Activated naive CD4-positive, alpha-beta T cell treated with anti-CD3 and anti-CD28 coated beads for 36 hours (primary cell): ENCODE measurements around the gene PRKAR1A. TPM values are rescaled to one million over a fixed set of nuclear protein-coding genes. Genes with fewer than 3 reads are reported as not detected.
"Not testable (repeated sequence)": the region's sequence is repeated elsewhere in the genome, so short reads cannot be mapped to it uniquely, and the experiment has no call there.

ENCODE experiments used
- CTCF ChIA-PET: fragments of 350-600 bp; sonication (Branson Sonifier 250); formaldehyde crosslinking; loops from one replicate; lab custom pipeline; 2021; ENCODE audit warnings: antibody characterized with exemption; lab: Charles Lee
- DNase-seq: peaks from one replicate; pipeline ENCODE4 v3.0.0-alpha.2; 2020
- H3K27ac Mint-ChIP-seq: one replicate; pipeline ENCODE4 v1.8.0; 2021; ENCODE audit warnings: mild to moderate bottlenecking, mixed read lengths
- H3K27me3 Mint-ChIP-seq: one replicate; pipeline ENCODE4 v1.8.0; 2021; ENCODE audit warnings: low read depth, mixed read lengths
- H3K36me3 Mint-ChIP-seq: one replicate; pipeline ENCODE4 v1.8.0; 2021; ENCODE audit warnings: low read depth, mixed read lengths
- H3K4me1 Mint-ChIP-seq: one replicate; pipeline ENCODE4 v1.8.0; 2021; ENCODE audit warnings: low read depth, mixed read lengths
- H3K4me3 Mint-ChIP-seq: one replicate; pipeline ENCODE4 v1.8.0; 2021; ENCODE audit warnings: mild to moderate bottlenecking, moderate library complexity, mixed read lengths
- H3K9me3 Mint-ChIP-seq: one replicate; pipeline ENCODE4 v1.8.0; 2021; ENCODE audit warnings: mixed read lengths
- intact Hi-C: fragments of 100-400 bp; cut with micrococcal nuclease; formaldehyde crosslinking; loops from one replicate; pipeline ENCODE4 v1.15.1; 2023
- total RNA-seq, 2 experiments: library from RNA; stranded (reverse); gene quantifications; one replicate each; pipeline ENCODE4 v1.2.3, GENCODE V29; 2021

Gene PRKAR1A
- total RNA-seq, 2 experiments from 2014 or later: 151 TPM

- Mint-ChIP-seq H3K27ac (no peak overlapping the region), H3K4me3 (no peak overlapping the region), H3K36me3 (no peaks in the 10 kb centered on the region), H3K27me3 (no peaks in the 10 kb centered on the region), H3K4me1 (no peaks in the 10 kb centered on the region), H3K9me3 (no peaks in the 10 kb centered on the region)
- CTCF ChIA-PET: interaction anchor here (0.6 kb wide), 1 partner anchor 31 kb away, joined by 3 read pairs; no protein-coding TSS in a partner anchor
- intact Hi-C loops: no loop called here
- DNase-seq: no peak
These were observed 63.9 kb downstream of the PRKAR1A start for GRCh38 chr17:68576137-68576536.

GRCh38 chr17:68576811-68577496, 64.7 kb downstream of the PRKAR1A start:
- H3K36me3 Mint-ChIP-seq: no peaks in the 10 kb centered on the region
- no peak for DNase-seq
- H3K27ac Mint-ChIP-seq: no peak overlapping the region
- H3K4me1 Mint-ChIP-seq: no peaks in the 10 kb centered on the region
- no peaks in the 10 kb centered on the region for H3K27me3 Mint-ChIP-seq
- CTCF ChIA-PET: no interaction called here
- no peaks in the 10 kb centered on the region for H3K9me3 Mint-ChIP-seq
- H3K4me3 Mint-ChIP-seq: no peak overlapping the region
- intact Hi-C loops: no loop called here

- Mint-ChIP-seq H3K27ac (no peak overlapping the region), H3K27me3 (no peaks in the 10 kb centered on the region), H3K4me1 (no peaks in the 10 kb centered on the region), H3K9me3 (no peaks in the 10 kb centered on the region), H3K4me3 (no peak overlapping the region), H3K36me3 (no peaks in the 10 kb centered on the region)
- intact Hi-C loops: no loop called here
- CTCF ChIA-PET: no interaction called here
- DNase-seq: no peak
These were observed 65.2 kb downstream of the PRKAR1A start for GRCh38 chr17:68577497-68577821.

GRCh38 chr17:68578236-68578635, 66.0 kb downstream of the PRKAR1A start:
- Mint-ChIP-seq H3K4me3 (no peak overlapping the region), H3K4me1 (no peaks in the 10 kb centered on the region), H3K27me3 (no peaks in the 10 kb centered on the region), H3K36me3 (no peaks in the 10 kb centered on the region), H3K27ac (no peak overlapping the region), H3K9me3 (no peaks in the 10 kb centered on the region)
- no peak for DNase-seq
- intact Hi-C loops: no loop called here
- CTCF ChIA-PET: interaction anchor here (0.6 kb wide), 1 partner anchor 54 kb away, joined by 3 read pairs; no protein-coding TSS in a partner anchor

- no peak overlapping the region for H3K4me3 Mint-ChIP-seq
- intact Hi-C loops: no loop called here
- DNase-seq: no peak
- H3K9me3 Mint-ChIP-seq: no peaks in the 10 kb centered on the region
- CTCF ChIA-PET: no interaction called here
- H3K27me3 Mint-ChIP-seq: no peaks in the 10 kb centered on the region
- H3K36me3 Mint-ChIP-seq: no peaks in the 10 kb centered on the region
- H3K27ac Mint-ChIP-seq: no peak overlapping the region
- H3K4me1 Mint-ChIP-seq: no peaks in the 10 kb centered on the region
These were observed 67.1 kb downstream of the PRKAR1A start for GRCh38 chr17:68579194-68579927.

GRCh38 chr17:68580236-68580770, 68.1 kb downstream of the PRKAR1A start:
- H3K9me3 Mint-ChIP-seq: no peaks in the 10 kb centered on the region
- intact Hi-C loops: no loop called here
- H3K4me3 Mint-ChIP-seq: no peak overlapping the region
- no peak overlapping the region for H3K27ac Mint-ChIP-seq
- no peaks in the 10 kb centered on the region for H3K36me3 Mint-ChIP-seq
- DNase-seq: no peak
- H3K4me1 Mint-ChIP-seq: no peaks in the 10 kb centered on the region
- CTCF ChIA-PET: no interaction called here
- no peaks in the 10 kb centered on the region for H3K27me3 Mint-ChIP-seq

- Mint-ChIP-seq H3K4me3 (no peak overlapping the region), H3K27ac (no peak overlapping the region), H3K27me3 (no peaks in the 10 kb centered on the region), H3K9me3 (no peaks in the 10 kb centered on the region), H3K36me3 (no peaks in the 10 kb centered on the region), H3K4me1 (no peaks in the 10 kb centered on the region)
- intact Hi-C loops: no loop called here
- no peak for DNase-seq
- CTCF ChIA-PET: no interaction called here
These were observed 69.8 kb downstream of the PRKAR1A start for GRCh38 chr17:68581863-68582645.

GRCh38 chr17:68582867-68583266, 70.6 kb downstream of the PRKAR1A start:
- H3K9me3 Mint-ChIP-seq, intact Hi-C loops, CTCF ChIA-PET, H3K27me3 Mint-ChIP-seq, H3K36me3 Mint-ChIP-seq, H3K4me3 Mint-ChIP-seq, H3K4me1 Mint-ChIP-seq, H3K27ac Mint-ChIP-seq, DNase-seq: not testable (repeated sequence)

- H3K4me3 Mint-ChIP-seq: no peak overlapping the region
- no peaks in the 10 kb centered on the region for H3K36me3 Mint-ChIP-seq
- no peak for DNase-seq
- H3K4me1 Mint-ChIP-seq: no peaks in the 10 kb centered on the region
- CTCF ChIA-PET: interaction anchor here (0.8 kb wide), 1 partner anchor 34 kb away, joined by 3 read pairs; no protein-coding TSS in a partner anchor
- H3K27ac Mint-ChIP-seq: no peak overlapping the region
- no peaks in the 10 kb centered on the region for H3K9me3 Mint-ChIP-seq
- H3K27me3 Mint-ChIP-seq: no peaks in the 10 kb centered on the region
- intact Hi-C loops: no loop called here
These were observed 72.5 kb downstream of the PRKAR1A start for GRCh38 chr17:68584581-68585303.

GRCh38 chr17:68585643-68586042, 73.4 kb downstream of the PRKAR1A start:
- Mint-ChIP-seq H3K27me3 (peaks cover under 1% of the 10 kb centered on the region), H3K36me3 (no peaks in the 10 kb centered on the region), H3K27ac (no peak overlapping the region), H3K4me1 (no peaks in the 10 kb centered on the region), H3K4me3 (no peak overlapping the region), H3K9me3 (no peaks in the 10 kb centered on the region)
- intact Hi-C loops: no loop called here
- DNase-seq: no peak
- CTCF ChIA-PET: no interaction called here

GRCh38 chr17:68587026-68587425, 74.8 kb downstream of the PRKAR1A start:
- H3K4me3 Mint-ChIP-seq: no peak overlapping the region
- no peak overlapping the region for H3K27ac Mint-ChIP-seq
- H3K27me3 Mint-ChIP-seq: peaks cover 10% of the 10 kb centered on the region
- H3K9me3 Mint-ChIP-seq: no peaks in the 10 kb centered on the region
- no peaks in the 10 kb centered on the region for H3K4me1 Mint-ChIP-seq
- CTCF ChIA-PET: no interaction called here
- intact Hi-C loops: no loop called here
- DNase-seq: no peak
- H3K36me3 Mint-ChIP-seq: no peaks in the 10 kb centered on the region

- CTCF ChIA-PET: interaction anchor here (0.6 kb wide), 1 partner anchor 208 kb away, joined by 4 read pairs; no protein-coding TSS in a partner anchor
- no peaks in the 10 kb centered on the region for H3K36me3 Mint-ChIP-seq
- no peaks in the 10 kb centered on the region for H3K4me1 Mint-ChIP-seq
These were observed 75.6 kb downstream of the PRKAR1A start for GRCh38 chr17:68587847-68588246.

More at GRCh38 chr17:68587847-68588246, 75.6 kb downstream of the PRKAR1A start:
- intact Hi-C loops: no loop called here
- no peaks in the 10 kb centered on the region for H3K9me3 Mint-ChIP-seq
- no peak overlapping the region for H3K27ac Mint-ChIP-seq
- no peak for DNase-seq
- peaks cover 12% of the 10 kb centered on the region for H3K27me3 Mint-ChIP-seq
- no peak overlapping the region for H3K4me3 Mint-ChIP-seq
